DND-41 (cell line): ENCODE results near the gene EHMT1.

Source experiments
- ATAC-seq: fragments of 200-7000 bp; cut with Tn5 transposase; 3 replicates; pipeline ENCODE4 v1.9.1; 2021; ENCODE audit warnings: low read depth; ENCODE audit not compliant: insufficient read depth
- DNase-seq: peaks from one replicate; pipeline ENCODE4 v3.0.0-alpha.2; 2020
- H2AFZ ChIP-seq: 2 replicates; pipeline ENCODE4 v1.6.0; 2012; ENCODE audit warnings: low read depth, low read length
- H3K27ac ChIP-seq: 2 replicates; pipeline ENCODE4 v1.5.1; 2012; ENCODE audit warnings: low read length, inconsistent platforms
- H3K27me3 ChIP-seq: fragments of 200-600 bp; sonication (generic); 2 replicates; pipeline ENCODE4 v1.6.0; 2012; ENCODE audit warnings: low read length, mild to moderate bottlenecking, inconsistent platforms; ENCODE audit not compliant: insufficient read depth, poor library complexity
- H3K36me3 ChIP-seq: 2 replicates; pipeline ENCODE4 v1.5.1; 2012; ENCODE audit warnings: low read length, inconsistent platforms; ENCODE audit not compliant: insufficient read depth
- H3K4me1 ChIP-seq: 2 replicates; pipeline ENCODE4 v1.5.1; 2012; ENCODE audit warnings: mild to moderate bottlenecking, low read length; ENCODE audit not compliant: insufficient read depth
- H3K4me2 ChIP-seq: 2 replicates; pipeline ENCODE4 v1.6.0; 2012; ENCODE audit warnings: mild to moderate bottlenecking, moderate library complexity, low read length, inconsistent platforms; ENCODE audit not compliant: insufficient read depth
- H3K4me3 ChIP-seq, 2 experiments: fragments of 200-600 bp in 1 of 2; shearing (Covaris generic) in 1 of 2; 2 replicates each; pipeline ENCODE4 v1.5.1; 2012 to 2016; ENCODE audit warnings: inconsistent platforms in 2 of 2, low read length in 2 of 2, mild to moderate bottlenecking in 2 of 2, low read depth in 1 of 2, moderate library complexity in 1 of 2
- H3K79me2 ChIP-seq: 2 replicates; pipeline ENCODE4 v1.6.0; 2012; ENCODE audit warnings: low read length, inconsistent platforms; ENCODE audit not compliant: insufficient read depth
- H3K9ac ChIP-seq: 2 replicates; pipeline ENCODE4 v1.6.0; 2012; ENCODE audit warnings: low read depth, mild to moderate bottlenecking, inconsistent platforms, low read length, moderate library complexity
- H3K9me3 ChIP-seq: 2 replicates; pipeline ENCODE4 v1.5.1; 2012; ENCODE audit warnings: low read length, moderate library complexity, mild to moderate bottlenecking, inconsistent platforms; ENCODE audit not compliant: insufficient read depth, severe bottlenecking
- H4K20me1 ChIP-seq: 2 replicates; pipeline ENCODE4 v1.6.0; 2012; ENCODE audit warnings: low read length; ENCODE audit not compliant: insufficient read depth
- EZH2 ChIP-seq: IDR thresholded peaks from 3 replicates; pipeline ENCODE4 v1.6.1; 2012; ENCODE audit warnings: borderline replicate concordance, low read depth, mild to moderate bottlenecking, moderate library complexity, low read length, inconsistent platforms; ENCODE audit not compliant: severe bottlenecking
- TF ChIP-seq, protein P1 (sequence below): IDR thresholded peaks from 2 replicates; pipeline ENCODE4 v1.5.1; 2012; ENCODE audit warnings: borderline replicate concordance, low read length, moderate library complexity, mild to moderate bottlenecking; ENCODE audit not compliant: poor library complexity, severe bottlenecking; ENCODE audit errors: extremely low read depth

The EHMT1 gene

DNA sequence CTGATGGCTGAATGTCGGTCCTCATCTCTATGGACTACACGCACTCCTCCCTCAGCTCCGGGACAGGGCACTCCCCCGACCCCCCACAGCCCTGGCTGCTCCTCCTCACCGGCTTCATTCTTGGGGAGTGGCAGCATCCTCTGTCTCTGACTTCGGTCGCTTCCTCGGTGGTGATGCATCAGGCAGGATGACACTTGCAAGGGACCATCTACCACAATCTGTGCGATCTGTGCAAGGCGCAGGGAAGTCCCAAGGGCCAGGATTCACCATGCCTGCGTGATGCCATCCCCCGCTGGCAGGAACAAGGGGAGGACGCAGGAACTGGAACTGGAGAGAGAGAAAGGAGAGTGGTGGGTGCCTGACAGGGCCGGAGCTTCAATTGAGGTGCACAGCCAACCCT lies 256.5 kb downstream of the EHMT1 start:
- Histone ChIP-seq H3K36me3 (no peaks in the 10 kb centered on the region), H3K27ac (no peak overlapping the region), H3K79me2 (no peaks in the 10 kb centered on the region), H3K27me3 (no peaks in the 10 kb centered on the region), H3K4me2 (no peak overlapping the region), H3K9ac (no peak overlapping the region), H3K4me3 (no peak overlapping the region), H4K20me1 (no peaks in the 10 kb centered on the region), H2AFZ (no peak overlapping the region), H3K4me1 (no peaks in the 10 kb centered on the region), H3K9me3 (no peaks in the 10 kb centered on the region)
- no peak for TF ChIP-seq EZH2
- TF ChIP-seq, protein P1, sequence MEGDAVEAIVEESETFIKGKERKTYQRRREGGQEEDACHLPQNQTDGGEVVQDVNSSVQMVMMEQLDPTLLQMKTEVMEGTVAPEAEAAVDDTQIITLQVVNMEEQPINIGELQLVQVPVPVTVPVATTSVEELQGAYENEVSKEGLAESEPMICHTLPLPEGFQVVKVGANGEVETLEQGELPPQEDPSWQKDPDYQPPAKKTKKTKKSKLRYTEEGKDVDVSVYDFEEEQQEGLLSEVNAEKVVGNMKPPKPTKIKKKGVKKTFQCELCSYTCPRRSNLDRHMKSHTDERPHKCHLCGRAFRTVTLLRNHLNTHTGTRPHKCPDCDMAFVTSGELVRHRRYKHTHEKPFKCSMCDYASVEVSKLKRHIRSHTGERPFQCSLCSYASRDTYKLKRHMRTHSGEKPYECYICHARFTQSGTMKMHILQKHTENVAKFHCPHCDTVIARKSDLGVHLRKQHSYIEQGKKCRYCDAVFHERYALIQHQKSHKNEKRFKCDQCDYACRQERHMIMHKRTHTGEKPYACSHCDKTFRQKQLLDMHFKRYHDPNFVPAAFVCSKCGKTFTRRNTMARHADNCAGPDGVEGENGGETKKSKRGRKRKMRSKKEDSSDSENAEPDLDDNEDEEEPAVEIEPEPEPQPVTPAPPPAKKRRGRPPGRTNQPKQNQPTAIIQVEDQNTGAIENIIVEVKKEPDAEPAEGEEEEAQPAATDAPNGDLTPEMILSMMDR = no peak
- no peak for DNase-seq
- ATAC-seq = no peak

DNA sequence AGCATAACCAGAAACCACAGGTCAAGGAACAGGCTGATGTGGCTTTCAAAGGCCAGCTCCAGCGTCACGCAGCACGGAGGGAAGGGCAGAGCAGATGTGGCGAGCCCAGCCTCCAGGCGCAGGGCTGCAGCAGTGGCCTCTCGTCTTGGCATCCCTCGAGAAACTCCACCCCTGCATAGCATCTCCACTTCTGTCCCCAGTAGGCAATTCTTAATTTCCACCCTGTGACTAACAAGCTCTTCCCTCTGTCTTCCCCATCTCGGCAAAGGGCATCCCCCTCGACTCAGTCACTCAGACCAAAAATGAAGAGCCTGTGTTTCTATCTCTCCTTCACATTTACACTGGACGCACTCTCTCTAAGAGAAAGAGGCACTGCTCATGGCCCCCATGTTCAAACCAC lies 257.0 kb downstream of the EHMT1 start:
- no peaks in the 10 kb centered on the region for H3K27me3 ChIP-seq
- no peak overlapping the region for H3K27ac ChIP-seq

DNA sequence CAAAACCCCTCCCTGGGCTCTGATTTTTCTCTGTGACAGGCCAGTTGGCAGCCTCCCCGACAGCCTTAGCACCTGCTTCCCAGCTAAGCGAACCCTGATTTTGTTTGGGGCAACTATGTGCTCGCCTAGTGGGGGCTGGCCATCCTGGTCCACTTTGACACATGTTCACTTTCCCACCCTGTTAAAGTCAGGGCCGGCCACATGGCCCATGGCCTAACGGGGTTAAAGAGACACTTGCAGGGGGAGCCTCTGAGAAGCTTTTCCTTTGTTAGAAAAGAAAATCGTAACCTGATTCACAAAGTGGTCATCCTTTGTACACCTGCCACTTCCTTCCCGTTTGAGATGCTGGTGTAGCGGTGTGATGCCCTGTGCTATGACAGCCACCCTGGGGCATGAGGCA lies 257.5 kb downstream of the EHMT1 start:
- Histone ChIP-seq H3K79me2 (no peaks in the 10 kb centered on the region), H3K4me3 (no peak overlapping the region), H3K27ac (no peak overlapping the region), H3K9ac (no peak overlapping the region), H3K27me3 (no peaks in the 10 kb centered on the region), H3K4me2 (no peak overlapping the region), H3K9me3 (no peaks in the 10 kb centered on the region), H2AFZ (no peak overlapping the region), H4K20me1 (no peaks in the 10 kb centered on the region; the same call in 1 of the 2 replicates), H3K4me1 (no peaks in the 10 kb centered on the region), H3K36me3 (no peaks in the 10 kb centered on the region)
- TF ChIP-seq, protein P1 = no peak
- no peak for TF ChIP-seq EZH2
- no peak for DNase-seq
- ATAC-seq = no peak

More for the DNA sequence above, 257.0 kb downstream of the EHMT1 start:
- Histone ChIP-seq H3K9ac (no peak overlapping the region), H3K4me3 (no peak overlapping the region), H3K79me2 (no peaks in the 10 kb centered on the region), H4K20me1 (no peaks in the 10 kb centered on the region; the same call in 1 of the 2 replicates), H3K4me1 (no peaks in the 10 kb centered on the region), H2AFZ (no peak overlapping the region), H3K36me3 (no peaks in the 10 kb centered on the region), H3K9me3 (no peaks in the 10 kb centered on the region), H3K4me2 (no peak overlapping the region)
- TF ChIP-seq, protein P1 = no peak
- no peak for TF ChIP-seq EZH2
- DNase-seq (no peak), ATAC-seq (no peak)
